Keratinocyte (primary cell): ENCODE results near the gene RFX3.

Experiments
- EZH2 ChIP-seq: IDR thresholded peaks from one replicate; pipeline ENCODE4 v1.6.1; 2012; ENCODE audit warnings: inconsistent platforms, mild to moderate bottlenecking, low read length, moderate library complexity
- TF ChIP-seq, protein P1 (sequence below), 3 experiments: IDR thresholded peaks in 1 of 3; conservative IDR thresholded peaks in 1 of 3; optimal IDR thresholded peaks in 1 of 3; 2 replicates in 2 of 3; 3 replicates in 1 of 3; pipeline versions ENCODE3 to v1.5.1; 2011; ENCODE audit warnings: low read length in 3 of 3, mild to moderate bottlenecking in 3 of 3, moderate library complexity in 2 of 3, control low read depth in 1 of 3, inconsistent platforms in 1 of 3; ENCODE audit not compliant: insufficient read depth in 2 of 3; ENCODE audit errors: extremely low read depth in 1 of 3

DNA sequence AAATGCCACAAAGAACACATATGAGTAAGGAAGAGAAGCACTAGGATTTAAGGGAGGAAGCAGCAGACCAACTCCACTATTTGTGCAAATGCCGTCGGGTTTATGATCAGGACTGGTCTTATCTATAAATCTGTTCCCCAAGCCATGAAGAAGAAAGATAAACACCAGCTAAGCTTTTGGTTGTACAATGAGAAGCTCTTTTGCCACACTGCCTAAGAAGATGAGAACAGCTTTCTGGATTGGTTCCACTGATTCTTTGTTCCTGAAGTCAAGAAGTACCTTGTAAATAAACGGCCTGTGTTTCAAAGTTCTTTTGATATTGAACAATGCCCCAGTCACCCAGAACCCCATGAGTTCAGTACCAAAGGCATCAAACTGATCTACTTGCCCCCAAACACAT is 93.9 kb downstream of the RFX3 start:
- TF ChIP-seq, protein P1, sequence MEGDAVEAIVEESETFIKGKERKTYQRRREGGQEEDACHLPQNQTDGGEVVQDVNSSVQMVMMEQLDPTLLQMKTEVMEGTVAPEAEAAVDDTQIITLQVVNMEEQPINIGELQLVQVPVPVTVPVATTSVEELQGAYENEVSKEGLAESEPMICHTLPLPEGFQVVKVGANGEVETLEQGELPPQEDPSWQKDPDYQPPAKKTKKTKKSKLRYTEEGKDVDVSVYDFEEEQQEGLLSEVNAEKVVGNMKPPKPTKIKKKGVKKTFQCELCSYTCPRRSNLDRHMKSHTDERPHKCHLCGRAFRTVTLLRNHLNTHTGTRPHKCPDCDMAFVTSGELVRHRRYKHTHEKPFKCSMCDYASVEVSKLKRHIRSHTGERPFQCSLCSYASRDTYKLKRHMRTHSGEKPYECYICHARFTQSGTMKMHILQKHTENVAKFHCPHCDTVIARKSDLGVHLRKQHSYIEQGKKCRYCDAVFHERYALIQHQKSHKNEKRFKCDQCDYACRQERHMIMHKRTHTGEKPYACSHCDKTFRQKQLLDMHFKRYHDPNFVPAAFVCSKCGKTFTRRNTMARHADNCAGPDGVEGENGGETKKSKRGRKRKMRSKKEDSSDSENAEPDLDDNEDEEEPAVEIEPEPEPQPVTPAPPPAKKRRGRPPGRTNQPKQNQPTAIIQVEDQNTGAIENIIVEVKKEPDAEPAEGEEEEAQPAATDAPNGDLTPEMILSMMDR (optimal IDR thresholded peaks at IDR 0.05 in 1 of 3, IDR thresholded peaks at IDR 0.05 in 1 of 3, conservative IDR thresholded peaks at IDR 0.05 in 1 of 3; ENCODE audit: extremely low read depth in 1 of 3, insufficient read depth in 2 of 3, low read length in 3 of 3), result no peak
- TF ChIP-seq EZH2, result no peak
